Fibroblast of skin of right biceps (primary cell): Measurements from ENCODE around the gene SCP2.
"Not testable (repeated sequence)": the region's sequence is repeated elsewhere in the genome, so short reads cannot be mapped to it uniquely, and the experiment has no call there.

ENCODE experiments used
- DNase-seq: peaks from one replicate; pipeline ENCODE4 v3.0.0-alpha.2; 2013

Gene SCP2

GRCh38 chr1:52976183-52977035, 49.3 kb downstream of the SCP2 start:
- no peak for DNase-seq

GRCh38 chr1:52978045-52978444, 51.0 kb downstream of the SCP2 start:
- no peak for DNase-seq

- DNase-seq: not testable (repeated sequence)
These were observed 65.7 kb downstream of the SCP2 start for GRCh38 chr1:52992733-52993132.

- DNase-seq: no peak
These were observed 67.6 kb downstream of the SCP2 start for GRCh38 chr1:52994656-52995055.

- peak; percentile 16 for DNase-seq
These were observed 69.6 kb downstream of the SCP2 start for GRCh38 chr1:52996653-52997052.

- no peak for DNase-seq
These were observed 74.1 kb downstream of the SCP2 start for GRCh38 chr1:53001128-53001527.

- not testable (repeated sequence) for DNase-seq
These were observed 79.5 kb downstream of the SCP2 start for GRCh38 chr1:53006612-53007011.

GRCh38 chr1:53010247-53010646, 83.2 kb downstream of the SCP2 start:
- not testable (repeated sequence) for DNase-seq

GRCh38 chr1:53011175-53011574, 84.1 kb downstream of the SCP2 start:
- no peak for DNase-seq

- peak; percentile 90 for DNase-seq
These were observed 87.9 kb downstream of the SCP2 start for GRCh38 chr1:53014791-53015507.

GRCh38 chr1:53015508-53015860, 88.4 kb downstream of the SCP2 start:
- DNase-seq: no peak

GRCh38 chr1:53016705-53017104, 89.6 kb downstream of the SCP2 start:
- peak; percentile 21 for DNase-seq

GRCh38 chr1:53020588-53020987, 93.5 kb downstream of the SCP2 start:
- no peak for DNase-seq

GRCh38 chr1:53022179-53022578, 95.1 kb downstream of the SCP2 start:
- DNase-seq: no peak

- no peak for DNase-seq
These were observed 96.5 kb downstream of the SCP2 start for GRCh38 chr1:53023546-53023945.

GRCh38 chr1:53024117-53024516, 97.0 kb downstream of the SCP2 start:
- no peak for DNase-seq

GRCh38 chr1:53025034-53025768, 98.1 kb downstream of the SCP2 start:
- DNase-seq: peak; percentile 37

GRCh38 chr1:53025769-53026112, 98.7 kb downstream of the SCP2 start:
- DNase-seq: no peak

- no peak for DNase-seq
These were observed 99.2 kb downstream of the SCP2 start for GRCh38 chr1:53026254-53026653.

GRCh38 chr1:53031732-53032131, 104.7 kb downstream of the SCP2 start:
- DNase-seq: no peak

- no peak for DNase-seq
These were observed 110.1 kb downstream of the SCP2 start for GRCh38 chr1:53037159-53037558.

GRCh38 chr1:53038566-53038965, 111.5 kb downstream of the SCP2 start:
- DNase-seq: no peak

GRCh38 chr1:53043271-53043670, 116.2 kb downstream of the SCP2 start:
- peak; percentile 87 for DNase-seq

GRCh38 chr1:53044926-53045325, 117.8 kb downstream of the SCP2 start:
- no peak for DNase-seq
